ENCODE data around the gene DNASE1L2. TPM values are rescaled to one million over a fixed set of nuclear protein-coding genes. Genes with fewer than 3 reads are reported as not detected.

DNASE1L2 gene
- total and polyA plus RNA-seq, 10 of the 15 experiments (the other 5 are each of a cell fraction or from before 2014, with no cell fraction given): 0.06 to 1.5 (median 0.29) TPM

- no peak for TF ChIP-seq MLLT1 (IDR thresholded peaks at IDR 0.05)
- peak; percentile 50; the same call in 1 of the 2 replicates for TF ChIP-seq SMAD5 (IDR thresholded peaks at IDR 0.05; ENCODE audit: low read depth)
- TF ChIP-seq ZNF207 (IDR thresholded peaks at IDR 0.05; ENCODE audit: borderline replicate concordance): no peak
- TF ChIP-seq SUPT20H (IDR thresholded peaks at IDR 0.05; ENCODE audit: borderline replicate concordance, control insufficient read depth, low read depth, low read length): no peak
- no peak for TF ChIP-seq ZBTB33 (IDR thresholded peaks at IDR 0.05)
- no peak for TF ChIP-seq CHD4 (IDR thresholded peaks at IDR 0.05)
These were observed 12.9 kb upstream of the DNASE1L2 start, which contains the start of gene E4F1 (continued) for GRCh38 chr16:2223221-2223941.

GRCh38 chr16:2223942-2224486 is 12.2 kb upstream of the DNASE1L2 start:
- FAIRE-seq (no peak), DNase-seq (ENCODE audit: low read depth, low spot score) (no peak), ATAC-seq (peak; percentile 61)
- ChIA-PET CTCF (interaction anchor here (1.3 kb wide), 1 partner anchor 28 kb away, joined by 3 read pairs; no protein-coding TSS in a partner anchor), RAD21 (ENCODE audit: unreplicated experiment) (no interaction called here), SMC1A (ENCODE audit: uncharacterized antibody, unreplicated experiment) (no interaction called here), POLR2A (no interaction called here)
- H3K9ac ChIP-seq (ENCODE audit: control insufficient read depth, insufficient read depth, low read length): peak overlapping the region; percentile 87
- in situ Hi-C loops (cut with MboI): no loop called here
- H3K36me3 ChIP-seq (ENCODE audit: control insufficient read depth in 2 of 2, insufficient read depth in 2 of 2, low read length in 1 of 2): peaks cover 4 to 6% of the 10 kb centered on the region in 2 experiments; a peak in 3 of 4 replicates
- H3K27ac ChIP-seq (ENCODE audit: control insufficient read depth, insufficient read depth): peak overlapping the region; percentile 78
- peak overlapping the region; percentile 40 for H3K4me2 ChIP-seq (ENCODE audit: control insufficient read depth, insufficient read depth)
- peaks cover 27% of the 10 kb centered on the region for H3K79me2 ChIP-seq (ENCODE audit: control insufficient read depth, insufficient read depth, low read length)
- no peaks in the 10 kb centered on the region for H4K20me1 ChIP-seq (ENCODE audit: control insufficient read depth, insufficient read depth)
- intact Hi-C loops (cut with micrococcal nuclease; ENCODE audit: unreplicated experiment): loop anchor here (2.0 kb wide), 1 partner anchor 27 kb away; the partner anchor contains the start of gene ECI1
- 3% methylated on average over 20 of the region's 22 CpGs for WGBS (ENCODE audit: insufficient coverage, insufficient replicate concordance, low lambda C conversion rate, missing lambda C conversion rate)
- H3K4me3 ChIP-seq: peak overlapping the region; percentile 96
- H3K27me3 ChIP-seq (replicated peaks in 1 of 2; ENCODE audit: control insufficient read depth in 2 of 2, insufficient read depth in 2 of 2, low read length in 1 of 2): no peaks in the 10 kb centered on the region
- H3K9me3 ChIP-seq (replicated peaks; ENCODE audit: control insufficient read depth, insufficient read depth, low read length): no peaks in the 10 kb centered on the region
- peak overlapping the region; percentile 85 for H2AFZ ChIP-seq (ENCODE audit: control insufficient read depth, low read depth, low read length)
- TSS peak; percentile 77 for BruUV-seq (replicated peaks)
- H3K4me1 ChIP-seq (ENCODE audit: control insufficient read depth, insufficient read depth, low read length): peaks cover 5% of the 10 kb centered on the region; the same call in 1 of the 2 replicates
- TF ChIP-seq REST (IDR thresholded peaks at IDR 0.05; ENCODE audit: low read depth, low read length) (no peak), HDAC2 (IDR thresholded peaks at IDR 0.05) (no peak), LARP7 (IDR thresholded peaks at IDR 0.05) (0 out of 2 replicates have a peak, but pooled peaks have one; percentile 9), CHD2 (IDR thresholded peaks at IDR 0.05; ENCODE audit: borderline replicate concordance, low read depth, low read length) (0 out of 2 replicates have a peak, but pooled peaks have one; percentile 7), IKZF1 (conservative IDR thresholded peaks at IDR 0.05) (peak; percentile 7; the same call in 1 of the 2 replicates), CTCF (IDR thresholded peaks at IDR 0.05 in 2 of 3, conservative IDR thresholded peaks at IDR 0.05 in 1 of 3; ENCODE audit: control insufficient read depth in 2 of 3, extremely low read depth in 1 of 3, insufficient read depth in 1 of 3, low read depth in 3 of 3, low read length in 3 of 3) (peak in 2 of 3 experiments; percentile 11 to 35; a peak in 2 of 6 replicates)

Data from GM12878 (cell line).